ENCODE results near the gene ARHGAP29. TPM values are rescaled to one million over a fixed set of nuclear protein-coding genes. Genes with fewer than 3 reads are reported as not detected.

Gene ARHGAP29
- total and polyA plus RNA-seq, 2 of the 8 experiments (the other 6 are each of a cell fraction or from before 2014, with no cell fraction given), result 0.57 to 3.2 TPM

GRCh38 chr1:94281361-94282142, 44.2 kb upstream of the ARHGAP29 start (continued):
- no peak for TF ChIP-seq CBX5 (IDR thresholded peaks at IDR 0.05; ENCODE audit: low read depth, low read length)
- TF ChIP-seq TAF1 (IDR thresholded peaks at IDR 0.05; ENCODE audit: low read depth, low read length), result no peak
- no peak for TF ChIP-seq TAF7 (optimal IDR thresholded peaks at IDR 0.05; ENCODE audit: borderline replicate concordance, low read depth, low read length)
- TF ChIP-seq CHD2 (IDR thresholded peaks at IDR 0.05; ENCODE audit: low read length), result no peak
- no peak for TF ChIP-seq RBBP5 (IDR thresholded peaks at IDR 0.05; ENCODE audit: borderline replicate concordance, low read depth, low read length)
- no peak for TF ChIP-seq CEBPB (IDR thresholded peaks at IDR 0.05; ENCODE audit: low read depth, low read length)
- no peak for TF ChIP-seq EZH2 (IDR thresholded peaks at IDR 0.05; ENCODE audit: low read depth, low read length, severe bottlenecking)
